Stimulated activated CD4-positive, alpha-beta T cell treated with anti-CD3 and anti-CD28 coated beads, Interleukin-15, amount 100 ng/mL, for 1 hour (primary cell): Measurements from ENCODE around the gene CYBC1.
A peak's percentile ranks its signal among the peaks of the same experiment; 100 is the strongest.

Source experiments
- DNase-seq, 2 donors: peaks; one replicate each; pipeline ENCODE4 v3.0.0-alpha.2; 2020; ENCODE audit warnings: low read depth in 1 of 2, low spot score in 1 of 2

The CYBC1 gene

DNA sequence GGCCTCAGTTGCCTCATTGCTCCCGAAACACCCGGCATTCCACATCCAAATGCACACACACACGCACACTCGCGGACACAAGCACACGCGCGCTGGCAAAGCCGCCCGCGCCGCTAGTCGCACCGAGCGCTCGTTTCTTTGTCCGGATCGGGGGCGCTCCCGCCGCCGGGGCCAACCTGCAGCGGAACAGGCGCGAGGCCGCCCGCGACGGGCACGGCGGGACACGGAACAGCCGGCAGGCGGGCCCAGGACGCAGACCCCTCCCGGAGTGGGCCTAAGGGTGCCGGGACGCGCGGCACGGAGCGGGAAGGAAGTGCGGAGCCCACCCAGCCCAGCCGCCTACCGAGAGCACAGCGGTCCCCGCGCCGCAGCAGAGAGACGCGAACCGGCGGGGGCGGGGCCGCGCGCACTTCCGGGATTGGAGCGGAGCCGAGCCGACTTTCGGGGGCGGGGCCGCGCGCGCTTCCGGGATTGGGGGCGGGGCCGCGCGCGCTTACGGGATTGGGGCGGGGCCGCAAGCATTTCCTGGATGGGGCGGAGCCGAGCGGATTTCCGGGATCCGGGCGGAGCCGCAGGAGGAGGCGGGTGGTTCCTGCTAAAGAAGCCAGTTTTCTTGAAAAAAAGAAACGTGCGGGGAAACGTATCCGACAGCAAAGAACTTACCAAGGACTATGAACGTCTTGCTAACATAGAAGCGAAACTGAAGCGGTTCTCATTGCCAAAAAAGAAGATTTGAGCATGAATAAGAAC, at the start of gene CYBC1:
Gene CYBC1 (minus strand): TSS at position 396 of the 750 bp plus-strand sequence. CDS start 1,498 bp downstream, outside the sequence.
- DNase-seq = peak; percentile 94

DNA sequence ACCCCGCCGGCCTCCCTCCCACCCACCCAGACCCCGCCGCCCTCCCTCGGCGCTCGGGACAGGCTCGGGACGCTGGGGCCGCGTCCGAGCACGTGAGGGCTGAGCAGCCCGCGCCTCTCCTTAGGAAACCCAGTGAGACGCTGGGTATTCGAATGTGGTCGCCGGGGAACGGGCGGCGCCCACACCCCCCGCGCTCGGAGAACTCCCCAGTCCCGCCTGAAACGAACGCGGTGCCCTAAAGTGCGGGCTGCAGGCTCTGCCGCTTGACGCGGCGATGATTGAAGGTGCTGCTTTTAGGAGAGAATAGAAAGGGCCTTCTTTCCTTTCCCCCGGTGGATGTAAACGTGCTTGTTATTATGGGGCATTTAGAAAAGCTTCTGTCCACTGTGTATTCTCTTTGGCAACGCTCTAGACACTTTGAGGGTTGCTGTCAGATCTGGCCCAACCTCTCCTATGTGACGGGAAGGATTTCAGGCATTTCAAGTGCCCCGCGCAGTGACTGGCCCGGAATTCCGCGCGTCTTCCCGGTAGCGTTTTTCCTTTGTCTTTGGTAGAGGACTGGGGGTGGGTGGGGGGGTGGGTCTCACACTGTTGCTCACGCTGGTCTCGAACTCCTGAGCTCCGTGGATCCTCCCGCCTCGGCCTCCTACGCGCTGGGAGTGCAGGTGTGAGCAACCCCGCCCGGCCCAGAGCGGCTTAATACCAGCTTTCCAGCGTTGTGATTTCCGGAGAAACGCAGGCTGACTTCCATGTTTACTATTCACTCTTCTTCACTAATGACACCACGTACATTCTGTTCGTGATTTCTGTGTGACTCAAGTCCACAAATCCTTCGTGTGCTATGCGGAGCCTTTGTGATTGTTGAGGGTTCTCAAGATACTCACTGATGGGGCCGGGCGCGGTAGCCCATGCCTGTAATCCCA, 47.2 kb upstream of the CYBC1 start:
- DNase-seq = peak in 1 of 2 donors; percentile 29

DNA sequence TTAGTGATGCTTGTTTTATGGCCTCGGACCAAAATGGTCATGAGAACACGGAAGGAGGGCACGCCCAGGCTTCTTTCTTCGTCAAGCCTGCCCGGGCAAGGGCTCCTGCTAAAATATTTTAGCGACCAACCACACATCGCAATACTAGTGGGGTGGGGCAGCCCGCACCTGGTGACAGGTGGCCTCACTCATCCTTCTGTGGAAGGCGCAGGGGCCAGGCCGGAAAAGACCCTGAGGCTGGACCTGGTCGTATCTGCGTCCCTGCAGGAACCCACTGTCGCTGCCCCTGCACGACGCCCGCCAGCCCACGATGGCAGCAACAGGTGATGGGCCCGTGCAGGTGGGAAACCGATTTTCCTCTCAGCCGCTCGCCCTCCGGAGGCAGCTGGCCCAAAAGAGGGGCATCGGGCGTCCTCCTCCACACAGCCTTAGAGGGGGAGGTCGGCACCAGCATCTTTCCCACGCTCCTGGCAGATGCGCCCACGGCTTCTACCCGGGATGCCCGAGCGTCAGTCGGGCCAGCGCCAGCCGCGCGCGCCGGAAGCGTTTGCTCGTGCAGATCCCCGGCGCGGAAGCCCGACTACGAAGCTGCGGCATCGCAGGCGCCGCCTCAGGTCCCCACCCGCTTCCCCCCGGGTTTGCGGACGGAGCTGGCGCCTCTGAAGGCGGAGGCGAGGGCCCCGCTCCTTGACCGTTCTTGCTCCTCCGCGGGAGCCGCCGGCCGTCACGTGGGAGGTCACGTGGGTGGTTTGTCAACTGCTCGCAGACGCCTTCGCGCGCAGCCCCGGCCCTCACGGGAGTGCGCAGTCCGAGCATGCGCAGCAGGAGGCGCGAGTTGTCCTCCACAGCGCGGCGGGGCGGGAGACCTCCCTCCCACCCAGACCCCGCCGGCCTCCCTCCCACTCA, 46.2 kb upstream of the CYBC1 start:
- DNase-seq = peak; percentile 77 to 82

DNA sequence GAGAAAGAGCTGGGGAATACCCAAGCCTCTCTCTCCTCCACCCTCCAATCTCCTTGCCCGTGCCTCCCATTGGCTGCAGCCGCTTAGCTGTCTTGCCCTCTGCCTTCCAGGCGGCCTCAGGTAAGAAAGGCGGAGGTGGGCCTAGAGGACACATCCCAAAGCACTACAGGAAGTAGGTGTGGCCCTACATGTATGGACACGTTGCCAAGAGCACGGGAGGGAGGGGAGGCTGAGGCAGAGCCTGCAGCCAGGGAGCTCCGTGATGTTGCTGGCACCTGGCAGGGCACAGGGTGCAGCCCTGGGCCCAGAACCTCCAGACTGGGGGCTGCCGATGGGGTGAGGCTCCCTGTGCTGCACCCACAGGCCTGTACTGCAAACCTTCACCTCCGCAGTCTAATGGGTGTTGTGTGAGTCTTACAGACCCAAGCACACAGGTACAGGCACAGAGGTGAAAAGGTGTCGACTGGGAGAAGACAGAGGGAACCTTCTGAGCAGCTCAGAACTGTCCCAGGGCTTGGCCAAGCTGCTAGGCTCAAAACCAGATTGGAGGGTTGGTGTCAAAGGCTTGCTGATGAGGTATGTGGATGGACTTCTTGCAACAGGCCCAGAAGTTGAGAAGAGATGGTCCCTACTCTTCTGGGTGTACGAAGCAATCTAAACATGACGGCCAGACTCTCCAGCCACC, 45.4 kb upstream of the CYBC1 start:
- no peak for DNase-seq

DNA sequence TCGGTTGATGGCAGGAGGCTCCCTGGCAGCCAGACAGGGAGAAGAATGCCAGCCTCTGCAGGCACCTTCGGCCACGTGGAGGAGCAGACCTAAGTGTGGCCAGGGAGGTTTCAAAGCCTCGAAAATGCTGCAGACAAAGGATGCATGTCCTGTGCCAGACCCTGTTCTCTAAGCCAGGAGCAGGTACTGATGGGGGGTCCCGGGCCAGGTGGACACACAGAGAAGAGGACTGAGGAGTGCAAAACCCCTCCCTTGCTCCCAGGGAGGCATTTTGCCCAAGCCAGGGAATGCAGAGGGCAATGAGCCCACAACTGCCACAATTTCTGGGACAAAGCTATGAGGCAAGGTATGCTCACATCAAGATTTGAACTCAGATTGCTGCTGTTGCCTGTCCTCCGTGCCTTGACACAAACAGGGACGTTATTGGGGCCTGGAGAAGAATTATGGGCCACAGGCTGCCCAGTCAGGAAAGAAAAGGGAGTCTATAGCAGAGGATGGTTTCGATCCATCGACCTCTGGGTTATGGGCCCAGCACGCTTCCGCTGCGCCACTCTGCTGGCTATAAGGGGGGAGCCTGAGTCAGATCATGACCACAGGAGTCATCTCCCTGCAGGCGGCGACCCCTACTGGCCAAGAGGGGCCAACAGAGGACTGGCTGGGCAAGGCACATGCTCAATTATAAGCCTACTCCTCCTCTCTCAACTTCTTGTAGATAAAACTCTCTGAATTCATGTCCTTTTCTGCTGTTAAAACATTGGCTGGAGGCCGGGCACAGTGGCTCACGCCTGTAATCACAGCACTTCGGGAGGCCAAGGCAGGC, 43.9 kb upstream of the CYBC1 start:
- peak; percentile 77 to 80 for DNase-seq

DNA sequence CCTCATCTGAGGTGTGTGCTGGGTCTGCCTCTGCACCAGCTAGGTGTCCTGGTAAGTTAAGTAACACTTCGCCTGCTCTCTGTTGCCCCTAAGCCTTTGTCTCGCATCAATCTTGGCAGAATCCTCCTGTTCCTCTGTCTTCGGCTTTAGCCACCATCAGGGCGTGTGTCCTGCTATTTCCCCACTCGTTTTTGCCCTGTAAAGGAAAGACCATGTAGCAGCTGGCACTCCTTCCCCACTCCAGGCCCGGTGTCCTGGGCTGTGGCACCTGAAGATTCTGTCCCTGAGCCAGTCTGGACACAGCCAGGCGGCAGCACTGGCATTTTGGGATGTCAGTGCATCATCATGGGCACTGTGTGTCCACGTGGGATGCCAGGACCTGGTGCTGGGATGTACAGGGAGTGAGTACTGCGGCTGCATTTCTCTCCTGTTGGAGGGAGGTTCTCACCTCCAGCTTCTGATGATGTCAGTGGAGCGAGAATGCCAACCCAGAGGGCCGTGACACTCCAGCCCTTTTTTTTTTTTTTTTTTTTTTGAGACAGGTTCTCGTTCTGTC, 42.8 kb upstream of the CYBC1 start:
- no peak for DNase-seq

DNA sequence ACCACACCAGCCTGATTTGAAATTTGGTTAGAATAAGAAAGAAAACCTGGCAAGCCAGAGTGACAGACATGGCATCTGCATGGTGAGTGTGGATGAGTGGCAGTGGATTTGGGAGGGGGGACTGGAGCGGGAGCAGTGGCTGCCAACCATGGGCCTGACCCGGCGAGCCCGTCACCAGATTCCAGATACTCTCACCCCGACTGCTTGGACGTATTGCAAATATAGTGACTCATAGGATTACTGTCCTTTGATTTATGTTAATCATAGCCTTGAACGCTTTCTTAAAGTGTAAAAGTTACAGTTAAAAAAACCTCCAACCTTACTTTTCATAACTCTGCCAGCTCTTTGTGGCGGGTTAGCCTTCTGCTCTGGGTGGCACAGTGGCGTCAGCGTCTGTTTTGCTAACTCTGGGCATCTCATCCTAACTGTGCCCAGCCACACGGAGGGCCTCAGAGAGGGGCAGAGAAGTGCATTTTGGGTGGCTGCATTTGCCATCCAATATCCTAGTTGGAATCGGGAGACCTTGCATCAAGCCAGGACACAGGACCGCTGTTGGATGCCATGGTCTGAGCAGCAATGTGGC, 42.2 kb upstream of the CYBC1 start:
- DNase-seq = no peak

DNA sequence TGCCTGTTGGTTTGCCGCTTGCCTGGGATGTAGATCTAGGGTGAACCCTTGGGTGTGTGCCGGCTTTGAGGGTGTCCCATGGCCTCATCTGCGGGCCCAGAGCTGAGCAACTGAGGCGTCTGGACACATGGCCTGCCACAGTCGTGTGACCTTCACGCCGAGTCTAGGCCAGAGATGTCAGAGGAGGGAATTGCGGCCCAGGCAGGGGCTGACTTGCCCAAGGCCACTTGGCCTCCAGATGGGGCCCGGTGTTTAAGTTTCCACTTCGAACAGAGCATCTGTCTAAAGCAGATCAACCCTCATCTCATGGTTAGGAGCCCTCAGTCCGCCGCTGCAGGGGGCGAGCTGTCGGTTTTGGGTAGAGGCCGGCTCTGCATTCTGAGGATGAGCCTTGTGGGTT, 41.0 kb upstream of the CYBC1 start:
- DNase-seq = no peak

DNA sequence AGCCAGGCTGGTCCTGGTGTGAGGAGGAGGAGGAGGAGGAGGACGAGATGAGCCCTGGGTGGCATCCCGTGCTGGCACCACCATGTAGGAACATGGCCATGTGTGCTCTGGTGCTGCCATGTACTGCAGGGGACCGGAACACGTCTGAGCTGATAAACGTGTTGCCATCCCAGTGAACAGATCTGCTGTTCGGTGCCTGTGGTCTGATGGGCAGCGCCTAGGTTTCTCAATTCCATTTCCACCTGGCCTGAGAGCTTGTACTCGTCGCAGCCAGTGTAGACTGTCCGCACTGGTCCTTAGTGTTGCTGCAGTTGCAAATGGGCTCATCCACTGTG, 40.6 kb upstream of the CYBC1 start:
- no peak for DNase-seq

DNA sequence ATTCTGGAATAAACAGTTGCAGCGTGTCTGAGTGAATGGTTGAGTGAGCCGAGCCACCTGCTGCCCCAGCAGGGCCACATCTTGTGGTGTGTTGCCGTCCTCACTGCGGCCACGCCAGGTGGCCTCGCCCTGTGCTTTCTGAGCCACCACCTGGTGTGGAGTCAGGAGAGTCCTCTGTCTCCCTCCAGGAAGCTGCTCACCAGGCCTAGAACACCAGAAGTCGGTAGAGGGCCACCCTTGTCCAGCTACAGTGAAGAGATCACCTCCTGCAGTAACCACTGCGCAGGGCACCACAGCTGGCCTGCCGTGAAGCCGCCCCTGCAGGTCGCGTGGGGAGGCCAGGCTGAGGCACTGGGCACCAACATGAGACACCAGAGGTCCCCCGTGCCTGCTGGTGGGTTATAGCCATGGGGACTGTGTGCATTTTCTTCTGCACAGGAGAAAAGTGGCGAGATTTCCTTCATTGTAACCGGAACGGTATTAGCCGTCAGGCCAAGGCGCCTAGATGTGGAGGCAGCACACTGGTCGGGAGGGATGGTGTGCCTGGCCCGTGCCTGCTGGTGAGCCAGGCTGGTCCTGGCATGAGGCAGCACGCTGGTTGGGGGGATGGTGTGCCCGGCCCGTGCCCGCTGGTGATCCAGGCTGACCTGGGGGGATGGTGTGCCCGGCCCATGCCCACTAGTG, 40.1 kb upstream of the CYBC1 start:
- DNase-seq = no peak

DNA sequence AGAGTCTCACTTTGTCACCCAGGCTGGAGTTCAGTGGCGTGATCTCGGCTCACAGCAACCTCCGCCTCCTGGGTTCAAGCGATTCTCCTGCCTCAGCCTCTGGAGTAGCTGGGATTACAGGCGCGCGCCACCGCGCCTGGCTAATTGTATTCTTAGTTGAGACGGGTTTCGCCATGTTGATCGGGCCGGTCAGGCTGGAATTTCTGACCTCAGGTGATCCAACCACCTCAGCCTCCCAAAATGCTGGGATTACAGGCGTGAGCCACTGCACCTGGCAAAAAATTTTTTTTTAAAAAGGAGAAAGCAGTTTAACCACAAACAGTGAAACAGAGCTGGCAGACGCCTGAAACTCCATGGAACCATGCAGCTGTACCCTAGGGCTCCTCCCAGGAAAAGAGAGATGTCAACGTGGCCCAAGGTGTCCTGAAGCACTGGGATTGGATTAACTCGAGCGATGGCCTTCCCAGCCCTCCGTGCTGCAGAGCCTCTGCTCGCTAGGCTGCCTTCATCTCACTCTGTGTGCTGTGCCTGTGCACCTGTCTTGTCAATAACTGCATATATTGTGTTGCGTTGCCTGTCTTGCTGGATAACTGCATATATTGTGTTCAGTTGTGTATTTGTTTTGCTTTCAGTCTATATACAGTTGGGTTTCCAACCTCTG, 39.4 kb upstream of the CYBC1 start:
- no peak for DNase-seq

DNA sequence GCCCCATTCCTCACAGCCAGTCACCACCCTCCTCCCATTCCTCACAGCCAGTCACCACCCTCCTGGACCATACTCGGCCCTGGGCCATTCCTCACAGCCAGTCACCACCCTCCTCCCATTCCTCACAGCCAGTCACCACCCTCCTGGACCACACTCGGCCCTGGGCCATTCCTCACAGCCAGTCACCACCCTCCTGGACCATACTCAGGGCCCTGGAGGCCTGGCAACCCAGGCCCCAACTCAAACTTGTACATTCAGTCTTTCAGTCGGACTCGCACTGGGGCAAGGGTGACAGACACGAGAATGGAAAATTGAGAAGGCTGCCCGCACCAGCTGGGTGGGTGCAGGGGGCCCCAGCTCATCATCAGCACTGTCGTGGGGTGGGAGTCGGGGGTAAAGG, 38.6 kb upstream of the CYBC1 start:
- DNase-seq = no peak

DNA sequence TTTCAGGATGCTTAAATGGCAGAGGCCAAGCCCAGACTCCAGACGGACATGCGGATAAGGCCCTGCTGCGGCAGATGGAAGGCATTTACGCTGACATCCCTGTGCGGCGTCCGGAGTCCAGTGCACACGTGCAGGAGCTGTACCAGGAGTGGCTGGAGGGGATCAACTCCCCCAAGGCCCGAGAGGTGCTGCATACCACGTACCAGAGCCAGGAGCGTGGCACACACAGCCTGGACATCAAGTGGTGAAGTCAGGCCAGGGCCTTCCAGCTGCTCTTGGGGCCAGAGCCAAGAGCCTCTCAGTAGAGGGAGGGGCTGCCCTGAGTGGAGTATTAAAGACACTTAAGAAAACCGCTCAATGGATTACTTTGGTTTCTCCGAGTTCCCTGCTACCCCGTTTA, 37.4 kb upstream of the CYBC1 start:
- DNase-seq = no peak

DNA sequence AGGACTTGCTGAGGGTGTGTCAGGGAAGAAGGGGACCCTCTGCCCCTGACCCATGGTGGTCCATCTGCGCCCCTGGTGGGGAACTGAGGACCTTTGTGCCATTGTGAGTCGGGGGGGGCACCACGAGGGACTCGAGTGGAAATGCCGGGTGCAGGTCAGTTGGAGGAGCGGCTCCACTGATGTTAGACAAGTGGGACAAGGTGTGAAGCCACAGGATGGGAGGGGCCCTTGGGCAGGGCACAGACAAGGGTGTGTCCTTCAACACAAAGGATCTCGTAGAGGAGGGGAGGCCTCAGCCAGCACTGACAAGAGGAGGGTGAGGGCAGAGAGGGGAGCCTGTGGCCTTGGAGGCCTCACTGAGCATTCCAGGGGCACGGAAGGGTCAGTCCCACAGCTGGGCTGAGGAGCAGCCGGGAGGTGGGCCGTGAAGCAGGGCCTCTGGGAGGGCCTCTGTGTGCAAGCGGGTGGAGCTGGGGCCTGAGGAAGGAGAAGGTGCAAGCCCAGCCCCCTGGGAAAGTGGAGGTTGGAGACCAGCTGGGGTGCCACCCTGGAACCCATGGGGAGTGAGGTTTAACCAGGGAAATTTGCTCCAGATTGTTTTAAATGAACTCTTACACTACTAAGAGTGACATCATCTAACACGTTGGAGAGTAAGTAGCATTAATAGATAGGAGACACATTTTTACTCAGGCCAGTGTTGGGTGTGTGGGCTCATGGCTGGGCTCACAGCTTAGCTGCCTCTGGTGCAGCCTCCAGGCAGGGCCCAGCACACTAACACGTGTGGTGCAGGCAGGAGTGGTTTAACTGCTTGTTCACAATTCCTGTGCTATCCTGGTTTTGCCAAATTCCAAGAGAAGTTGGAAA, 35.9 kb upstream of the CYBC1 start:
- no peak for DNase-seq

DNA sequence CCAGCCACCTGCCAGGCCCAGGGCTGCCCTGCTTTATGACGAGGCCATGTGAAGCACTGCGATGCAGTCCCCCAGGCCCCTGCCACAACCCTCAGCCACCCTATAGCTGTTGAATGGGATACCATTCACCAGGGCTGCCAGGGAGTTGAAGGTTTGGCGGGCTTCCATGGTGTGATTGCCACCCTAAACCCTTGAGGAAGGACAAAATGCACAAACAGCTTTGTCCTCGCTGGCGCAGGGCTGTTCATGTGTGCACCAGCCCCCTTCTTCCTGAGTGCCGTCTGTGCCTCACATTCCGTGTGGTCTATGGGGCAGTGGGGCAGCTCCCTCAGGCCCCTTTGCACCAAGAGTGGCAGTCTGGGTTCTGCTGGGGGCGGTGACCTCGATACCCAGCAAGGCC, 33.3 kb upstream of the CYBC1 start:
- no peak for DNase-seq

DNA sequence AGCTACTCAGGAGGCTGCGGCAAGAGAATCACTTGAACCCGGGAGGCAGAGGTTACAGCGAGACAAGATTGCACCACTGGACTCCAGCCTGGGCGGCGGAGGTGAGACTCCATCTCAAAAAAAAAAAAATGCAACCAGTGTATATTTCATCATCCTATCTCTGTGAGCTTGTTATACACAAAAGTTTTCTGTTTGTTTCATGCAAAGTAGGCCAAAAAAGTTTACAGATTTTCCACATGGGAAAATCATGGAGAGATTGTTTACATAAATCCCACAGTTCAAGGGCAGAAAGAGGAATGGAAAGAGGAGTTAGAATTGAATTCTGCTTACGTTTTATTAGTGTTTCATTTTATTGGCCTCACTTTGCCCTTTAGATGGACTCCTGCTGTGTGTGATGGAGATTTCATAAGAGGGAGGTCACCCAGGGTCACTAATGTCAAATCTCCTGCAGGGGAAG, 32.7 kb upstream of the CYBC1 start:
- no peak for DNase-seq

DNA sequence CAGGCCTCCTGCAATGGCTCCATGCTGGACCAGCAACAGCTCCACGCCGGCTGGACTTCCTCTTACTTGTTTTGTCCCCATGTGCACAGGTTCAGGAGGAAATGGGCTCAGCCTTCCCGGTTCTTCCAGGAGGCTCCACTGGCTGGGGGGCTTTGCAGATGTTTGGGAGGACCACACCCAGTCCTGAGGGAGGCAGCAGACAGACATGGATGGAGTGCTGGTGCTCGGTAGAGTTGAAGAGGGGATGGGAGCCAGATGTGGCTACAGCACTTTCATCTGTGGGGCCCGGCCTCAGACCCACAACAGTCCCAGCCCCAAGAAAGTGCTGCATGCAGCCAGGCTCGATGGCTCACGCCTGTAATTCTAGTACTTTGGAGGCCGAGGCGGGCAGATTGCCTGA, 29.8 kb upstream of the CYBC1 start:
- no peak for DNase-seq
